Thyroid gland (tissue), 4 donors: ENCODE data around the gene WASF3. TPM values are rescaled to one million over a fixed set of nuclear protein-coding genes. Genes with fewer than 3 reads are reported as not detected.
A peak's percentile ranks its signal among the peaks of the same experiment; 100 is the strongest.

Experiments
- DNase-seq, 2 donors: peaks; one replicate each; pipeline ENCODE4 v3.0.0-alpha.2; 2019
- H3K27ac ChIP-seq, 3 donors: fragments of 200-600 bp; sonication (generic); 1 replicate in 2 of 3; 2 replicates in 1 of 3; pipeline ENCODE4 v1.5.1; 2016 to 2019; ENCODE audit warnings: mild to moderate bottlenecking in 1 of 3, moderate library complexity in 1 of 3
- H3K27me3 ChIP-seq: fragments of 200-600 bp; sonication (generic); one replicate; pipeline ENCODE4 v1.5.1; 2019
- H3K36me3 ChIP-seq, 2 donors: fragments of 200-600 bp; sonication (generic); one replicate each; pipeline ENCODE4 v1.5.1; 2016 to 2019
- H3K4me1 ChIP-seq, 2 donors: fragments of 200-600 bp; sonication (generic); one replicate each; pipeline ENCODE4 v1.5.1; 2017 to 2019
- H3K4me3 ChIP-seq, 3 donors: fragments of 200-600 bp; sonication (generic); replicated peaks in 1 of 3; 1 replicate in 2 of 3; 2 replicates in 1 of 3; pipeline ENCODE4 v1.5.1; 2016; ENCODE audit warnings: mild to moderate bottlenecking in 1 of 3
- H3K9me3 ChIP-seq: fragments of 200-600 bp; sonication (generic); one replicate; pipeline ENCODE4 v1.5.1; 2017
- POLR2A ChIP-seq, 2 donors: fragments of 450-650 bp; IDR thresholded peaks; one replicate each; pipeline ENCODE4 v1.6.1; 2017; ENCODE audit warnings: antibody characterized with exemption in 2 of 2, mild to moderate bottlenecking in 2 of 2, moderate library complexity in 1 of 2
- WGBS, 2 donors: methylation state at CpG; one replicate each; pipeline ENCODE4 v1.1.5; 2017; 5-methylcytosine and 5-hydroxymethylcytosine counted together
- intact Hi-C: fragments of 100-400 bp; cut with DNase I; formaldehyde crosslinking; loops from one replicate; pipeline ENCODE4 v1.15.1; 2023
- total RNA-seq, 4 donors: library from RNA; depleted of rRNA; stranded (reverse); fragments of >200 nt; gene quantifications; one replicate each; pipeline ENCODE4 v1.2.3, GENCODE V29; 2016
- TF ChIP-seq, protein P1 (sequence below), 6 experiments: fragments of 200-600 bp in 3 of 6; fragments of 450-650 bp in 3 of 6; sonication (generic) in 3 of 6; IDR thresholded peaks; one replicate each; pipeline ENCODE4 v1.5.1; 2016 to 2019; ENCODE audit warnings: antibody characterized with exemption in 6 of 6, mild to moderate bottlenecking in 2 of 6, inconsistent platforms in 1 of 6, moderate library complexity in 1 of 6

WASF3 gene
- total RNA-seq, 4 donors from 2014 or later, result 41.0 to 56.1 (median 48.6) TPM

DNA sequence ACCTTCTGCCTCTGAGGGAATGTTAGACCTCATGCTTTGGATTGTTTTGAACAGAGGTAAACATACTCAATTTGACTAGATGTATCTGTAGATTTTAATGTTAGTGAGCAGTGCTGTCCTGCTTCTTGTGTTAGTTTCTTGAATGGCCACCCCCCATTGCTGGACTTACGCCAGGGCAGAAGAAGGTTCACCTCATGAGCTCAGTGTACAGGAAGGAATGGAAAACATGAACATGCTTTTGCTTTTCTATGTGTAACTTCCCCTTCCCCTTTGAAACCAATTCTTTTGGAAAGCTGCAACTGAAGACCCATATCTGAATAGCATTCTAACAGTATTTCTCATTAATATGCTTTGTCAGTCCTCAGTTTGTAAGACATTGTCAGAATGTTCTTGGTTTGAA is 32.3 kb downstream of the WASF3 start:
- Histone ChIP-seq H3K27ac (no peak overlapping the region), H3K36me3 (no peaks in the 10 kb centered on the region), H3K4me3 (no peak overlapping the region), H3K9me3 (no peaks in the 10 kb centered on the region), H3K27me3 (no peaks in the 10 kb centered on the region), H3K4me1 (peaks cover 0 to 11% of the 10 kb centered on the region in 2 donors)
- intact Hi-C loops, result no loop called here
- TF ChIP-seq POLR2A (IDR thresholded peaks at IDR 0.05), result no peak
- 52 to 57% methylated on average over 1 of the region's 1 CpG for WGBS, 2 donors
- DNase-seq, result peak; percentile 71 to 75

DNA sequence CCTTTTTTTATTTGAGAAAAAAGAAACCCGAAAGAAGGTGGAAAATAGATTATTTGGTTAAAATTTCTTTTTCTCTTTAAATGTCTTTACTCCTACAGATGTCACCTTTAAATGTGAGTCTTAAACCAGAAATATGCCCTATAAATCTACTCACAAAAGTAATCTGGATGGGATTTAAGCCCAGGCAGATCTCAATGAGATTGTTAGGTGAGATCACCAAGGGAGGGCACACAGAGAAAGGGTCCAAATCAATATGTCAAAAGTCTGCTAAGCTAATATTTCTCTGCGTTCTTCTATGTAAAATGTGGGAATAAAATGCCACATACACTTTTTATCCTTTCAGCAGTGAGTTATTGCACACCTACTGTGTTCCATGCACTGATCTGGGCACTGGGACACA is 32.9 kb downstream of the WASF3 start:
- no peaks in the 10 kb centered on the region for H3K27me3 ChIP-seq
- 94 to 96% methylated on average over 2 of the region's 2 CpGs for WGBS, 2 donors
- DNase-seq, result no peak
- peaks cover 0 to 8% of the 10 kb centered on the region in 2 donors for H3K4me1 ChIP-seq
- TF ChIP-seq, protein P1, sequence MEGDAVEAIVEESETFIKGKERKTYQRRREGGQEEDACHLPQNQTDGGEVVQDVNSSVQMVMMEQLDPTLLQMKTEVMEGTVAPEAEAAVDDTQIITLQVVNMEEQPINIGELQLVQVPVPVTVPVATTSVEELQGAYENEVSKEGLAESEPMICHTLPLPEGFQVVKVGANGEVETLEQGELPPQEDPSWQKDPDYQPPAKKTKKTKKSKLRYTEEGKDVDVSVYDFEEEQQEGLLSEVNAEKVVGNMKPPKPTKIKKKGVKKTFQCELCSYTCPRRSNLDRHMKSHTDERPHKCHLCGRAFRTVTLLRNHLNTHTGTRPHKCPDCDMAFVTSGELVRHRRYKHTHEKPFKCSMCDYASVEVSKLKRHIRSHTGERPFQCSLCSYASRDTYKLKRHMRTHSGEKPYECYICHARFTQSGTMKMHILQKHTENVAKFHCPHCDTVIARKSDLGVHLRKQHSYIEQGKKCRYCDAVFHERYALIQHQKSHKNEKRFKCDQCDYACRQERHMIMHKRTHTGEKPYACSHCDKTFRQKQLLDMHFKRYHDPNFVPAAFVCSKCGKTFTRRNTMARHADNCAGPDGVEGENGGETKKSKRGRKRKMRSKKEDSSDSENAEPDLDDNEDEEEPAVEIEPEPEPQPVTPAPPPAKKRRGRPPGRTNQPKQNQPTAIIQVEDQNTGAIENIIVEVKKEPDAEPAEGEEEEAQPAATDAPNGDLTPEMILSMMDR (IDR thresholded peaks at IDR 0.05), result no peak
- no peak for TF ChIP-seq POLR2A (IDR thresholded peaks at IDR 0.05)
- no peaks in the 10 kb centered on the region for H3K9me3 ChIP-seq
- H3K27ac ChIP-seq, result no peak overlapping the region
- H3K36me3 ChIP-seq, result no peaks in the 10 kb centered on the region
- intact Hi-C loops, result no loop called here
- H3K4me3 ChIP-seq, result no peak overlapping the region

DNA sequence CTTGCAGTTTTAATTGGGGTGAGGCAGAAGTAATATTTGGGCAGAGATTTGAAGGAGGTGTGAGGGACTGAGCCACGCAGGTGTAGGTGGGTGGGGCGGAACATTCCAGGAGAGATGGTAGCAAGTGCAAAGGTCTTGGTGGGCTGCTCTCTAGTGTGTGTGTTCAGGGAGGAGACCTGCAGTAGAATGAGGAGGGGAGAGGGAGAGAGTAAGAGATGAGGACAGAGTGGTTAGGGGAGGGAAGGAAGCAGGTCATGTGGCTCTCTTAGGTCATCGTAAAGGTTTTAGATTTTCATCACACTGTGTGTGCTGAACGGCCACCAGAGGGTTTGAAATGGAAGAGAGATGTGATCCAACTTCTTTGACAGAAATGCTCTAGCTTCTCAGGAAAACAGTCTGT is 33.5 kb downstream of the WASF3 start:
- Histone ChIP-seq H3K9me3 (no peaks in the 10 kb centered on the region), H3K4me1 (peaks cover 0 to 8% of the 10 kb centered on the region in 2 donors), H3K36me3 (no peaks in the 10 kb centered on the region), H3K4me3 (no peak overlapping the region), H3K27ac (no peak overlapping the region), H3K27me3 (no peaks in the 10 kb centered on the region)
- no peak for TF ChIP-seq POLR2A (IDR thresholded peaks at IDR 0.05)
- TF ChIP-seq, protein P1 (IDR thresholded peaks at IDR 0.05), result no peak
- DNase-seq, result no peak
- intact Hi-C loops, result no loop called here
- 72% methylated on average over 4 of the region's 4 CpGs for WGBS, 2 donors

DNA sequence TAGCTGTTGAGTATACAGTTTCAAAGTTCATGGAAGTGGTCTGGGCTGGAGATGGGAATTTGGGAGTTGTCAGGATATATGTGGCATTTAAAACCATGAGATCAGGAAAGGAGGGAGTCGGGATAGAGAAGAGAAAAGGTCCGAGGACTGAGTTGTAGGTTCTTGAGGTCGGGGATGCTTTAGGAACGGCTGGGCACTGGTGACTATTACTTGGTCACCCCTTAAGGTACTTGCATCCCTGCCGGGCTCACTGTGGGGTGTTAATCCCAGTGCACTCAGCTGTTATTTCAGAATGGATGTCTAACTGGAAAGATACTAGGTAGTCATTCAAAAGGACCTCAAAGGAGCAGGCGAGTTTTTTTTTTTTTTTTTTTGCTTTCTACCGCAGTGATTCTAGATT is 34.2 kb downstream of the WASF3 start:
- Histone ChIP-seq H3K27ac (no peak overlapping the region), H3K4me3 (no peak overlapping the region), H3K9me3 (no peaks in the 10 kb centered on the region), H3K36me3 (no peaks in the 10 kb centered on the region), H3K27me3 (no peaks in the 10 kb centered on the region), H3K4me1 (peaks cover 0 to 8% of the 10 kb centered on the region in 2 donors)
- no peak for DNase-seq
- intact Hi-C loops, result no loop called here
- 90% methylated on average over 7 of the region's 7 CpGs for WGBS, 2 donors
- no peak for TF ChIP-seq POLR2A (IDR thresholded peaks at IDR 0.05)
- TF ChIP-seq, protein P1 (IDR thresholded peaks at IDR 0.05), result no peak

DNA sequence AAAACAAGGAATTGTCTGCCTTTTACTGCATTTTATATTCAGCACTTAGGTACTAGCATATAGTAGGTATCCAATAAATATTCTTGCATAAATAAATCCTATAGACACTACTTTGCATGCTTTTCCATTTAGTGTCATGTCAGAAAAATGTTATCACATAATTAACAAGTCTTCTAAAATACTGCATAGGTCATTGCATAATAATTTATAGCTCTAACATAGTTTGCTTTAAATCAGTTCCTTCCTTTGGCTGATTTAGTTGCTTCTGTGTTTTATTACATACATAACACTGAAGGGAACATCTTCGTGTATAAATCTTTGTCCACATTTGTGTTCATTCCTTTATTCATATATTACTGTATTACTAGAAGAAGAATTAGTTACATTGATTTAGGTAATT is 36.2 kb downstream of the WASF3 start:
- Histone ChIP-seq H3K27ac (no peak overlapping the region), H3K4me3 (no peak overlapping the region), H3K27me3 (no peaks in the 10 kb centered on the region), H3K4me1 (peaks cover 0 to 8% of the 10 kb centered on the region in 2 donors), H3K36me3 (no peaks in the 10 kb centered on the region), H3K9me3 (no peaks in the 10 kb centered on the region)
- TF ChIP-seq POLR2A (IDR thresholded peaks at IDR 0.05), result no peak
- TF ChIP-seq, protein P1 (IDR thresholded peaks at IDR 0.05), result no peak
- no peak for DNase-seq
- WGBS, 2 donors, result 92 to 95% methylated on average over 1 of the region's 1 CpG
- intact Hi-C loops, result no loop called here

DNA sequence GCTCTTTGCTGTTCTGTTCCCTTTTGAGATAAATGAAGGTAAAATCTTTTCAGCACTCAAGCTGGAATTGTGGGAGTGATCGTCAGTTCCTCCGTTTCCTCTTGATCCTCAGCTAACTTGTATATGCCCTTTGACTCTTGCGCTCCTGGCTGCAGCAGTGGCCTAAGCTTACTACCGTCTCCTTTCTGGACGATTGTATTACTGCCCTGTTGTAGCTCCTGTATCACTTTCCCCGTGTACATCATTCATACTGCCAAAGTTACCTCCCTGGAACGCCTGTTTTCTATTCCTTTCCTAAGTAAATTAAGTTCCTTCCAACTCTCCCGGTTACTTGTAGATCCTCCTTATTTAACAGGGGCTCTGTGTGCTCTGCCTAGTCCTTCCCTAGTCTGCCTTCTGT is 36.9 kb downstream of the WASF3 start:
- TF ChIP-seq, protein P1 (IDR thresholded peaks at IDR 0.05), result no peak
- TF ChIP-seq POLR2A (IDR thresholded peaks at IDR 0.05), result no peak
- intact Hi-C loops, result no loop called here
- Histone ChIP-seq H3K36me3 (no peaks in the 10 kb centered on the region), H3K9me3 (no peaks in the 10 kb centered on the region), H3K27me3 (no peaks in the 10 kb centered on the region), H3K4me3 (no peak overlapping the region), H3K27ac (no peak overlapping the region), H3K4me1 (peaks cover 2 to 6% of the 10 kb centered on the region in 2 donors)
- 89 to 94% methylated on average over 8 of the region's 8 CpGs for WGBS, 2 donors
- DNase-seq, result no peak
